GM19468 (cell line): ENCODE data around the gene HORMAD2.
"Not testable (repeated sequence)": the region's sequence is repeated elsewhere in the genome, so short reads cannot be mapped to it uniquely, and the experiment has no call there.

Experiments
- ATAC-seq: cut with Tn5 transposase; IDR thresholded peaks from one replicate; pipeline ENCODE4 v1.9.1; 2021; ENCODE audit warnings: mild to moderate bottlenecking, moderate library complexity, moderate number of reproducible peaks; ENCODE audit not compliant: unreplicated experiment; ENCODE audit errors: extremely low read depth

The HORMAD2 gene

GRCh38 chr22:30186041-30186440 lies 105.8 kb downstream of the HORMAD2 start:
- no peak for ATAC-seq

GRCh38 chr22:30186510-30186909 lies 106.2 kb downstream of the HORMAD2 start:
- ATAC-seq: no peak

- ATAC-seq: no peak
Observed at GRCh38 chr22:30187094-30187493, 106.8 kb downstream of the HORMAD2 start.

GRCh38 chr22:30187529-30188407 lies 107.5 kb downstream of the HORMAD2 start:
- ATAC-seq: no peak

GRCh38 chr22:30188911-30189310 lies 108.6 kb downstream of the HORMAD2 start:
- no peak for ATAC-seq

GRCh38 chr22:30190574-30190973 lies 110.3 kb downstream of the HORMAD2 start:
- ATAC-seq: no peak

- ATAC-seq: no peak
Observed at GRCh38 chr22:30191040-30191701, 110.9 kb downstream of the HORMAD2 start.

GRCh38 chr22:30192427-30192826 lies 112.2 kb downstream of the HORMAD2 start:
- ATAC-seq: no peak

- ATAC-seq: no peak
Observed at GRCh38 chr22:30193031-30193775, 112.9 kb downstream of the HORMAD2 start.

- no peak for ATAC-seq
Observed at GRCh38 chr22:30195245-30196140, 115.2 kb downstream of the HORMAD2 start.

- no peak for ATAC-seq
Observed at GRCh38 chr22:30196141-30196879, 116.0 kb downstream of the HORMAD2 start.

- no peak for ATAC-seq
Observed at GRCh38 chr22:30196880-30197336, 116.6 kb downstream of the HORMAD2 start.

GRCh38 chr22:30197389-30197788 lies 117.1 kb downstream of the HORMAD2 start:
- ATAC-seq: no peak

GRCh38 chr22:30198152-30198825 lies 118.0 kb downstream of the HORMAD2 start:
- no peak for ATAC-seq

GRCh38 chr22:30198921-30199320 lies 118.7 kb downstream of the HORMAD2 start:
- no peak for ATAC-seq

GRCh38 chr22:30200905-30201304 lies 120.6 kb downstream of the HORMAD2 start:
- ATAC-seq: not testable (repeated sequence)

- no peak for ATAC-seq
Observed at GRCh38 chr22:30201945-30202344, 121.7 kb downstream of the HORMAD2 start.

GRCh38 chr22:30202531-30203006 lies 122.3 kb downstream of the HORMAD2 start:
- ATAC-seq: no peak
